HEK293T (cell line): ENCODE results near the gene MBNL2.

Source experiments
- ARNT ChIP-seq: fragments of 450-650 bp; IDR thresholded peaks from 2 replicates; pipeline ENCODE4 v1.6.1; 2017; ENCODE audit warnings: mild to moderate bottlenecking
- FOXA1 ChIP-seq: fragments of 450-650 bp; IDR thresholded peaks from 2 replicates; pipeline ENCODE4 v1.6.1; 2016; ENCODE audit warnings: mild to moderate bottlenecking
- NFRKB ChIP-seq: fragments of 450-650 bp; IDR thresholded peaks from 2 replicates; pipeline ENCODE4 v1.6.1; 2016; ENCODE audit warnings: mild to moderate bottlenecking, moderate library complexity

DNA sequence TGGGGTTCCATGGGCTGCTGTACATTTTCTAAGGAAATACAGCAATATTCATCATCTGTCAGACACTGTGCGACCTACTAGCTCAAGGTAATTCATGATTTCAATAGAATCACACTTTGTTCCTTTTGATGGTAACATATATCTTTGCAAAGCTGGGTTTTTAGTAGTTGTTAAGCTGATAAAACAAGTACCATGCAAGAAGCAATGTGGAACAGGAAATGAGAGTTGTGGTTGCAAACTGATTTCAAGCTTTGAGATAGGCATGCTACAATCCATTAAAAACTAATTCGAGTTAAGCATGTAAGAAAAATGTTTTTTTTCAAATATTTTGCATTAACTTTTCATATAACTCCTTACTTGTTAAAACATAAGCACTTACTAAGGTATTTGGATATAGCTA is 6.8 kb upstream of the MBNL2 start:
- no peak for TF ChIP-seq FOXA1
- no peak for TF ChIP-seq ARNT
- TF ChIP-seq NFRKB, result no peak
